AG10803 (cell line): Measurements from ENCODE around the gene MAEA.

Experiments
- DNase-seq: peaks from one replicate; pipeline ENCODE4 v3.0.0; 2010; ENCODE audit warnings: low read depth
- H3K4me3 ChIP-seq: 2 replicates; pipeline ENCODE4 v1.5.1; 2011; ENCODE audit warnings: mild to moderate bottlenecking, low read length, control low read depth
- CTCF ChIP-seq: conservative IDR thresholded peaks from 2 replicates; pipeline ENCODE4 v1.5.1; 2011; ENCODE audit warnings: mild to moderate bottlenecking, low read length, control low read depth, inconsistent platforms

The MAEA gene

GRCh38 chr4:1353186-1354055 lies 63.7 kb downstream of the MAEA start:
- TF ChIP-seq CTCF = no peak
- no peak overlapping the region for H3K4me3 ChIP-seq
- no peak for DNase-seq

GRCh38 chr4:1354136-1354982 lies 64.7 kb downstream of the MAEA start:
- H3K4me3 ChIP-seq = no peak overlapping the region
- no peak for TF ChIP-seq CTCF
- DNase-seq = no peak

- DNase-seq = no peak
- TF ChIP-seq CTCF = no peak
These were observed 65.2 kb downstream of the MAEA start for GRCh38 chr4:1354983-1355275.

GRCh38 chr4:1355378-1355777 lies 65.7 kb downstream of the MAEA start:
- TF ChIP-seq CTCF = no peak
- no peak overlapping the region for H3K4me3 ChIP-seq
- no peak for DNase-seq

More at GRCh38 chr4:1354983-1355275, 65.2 kb downstream of the MAEA start:
- H3K4me3 ChIP-seq = no peak overlapping the region

- no peak overlapping the region for H3K4me3 ChIP-seq
- peak; percentile 55 for DNase-seq
- TF ChIP-seq CTCF = peak; percentile 84
These were observed 66.7 kb downstream of the MAEA start for GRCh38 chr4:1356181-1356998.

- no peak overlapping the region for H3K4me3 ChIP-seq
- TF ChIP-seq CTCF = no peak
- no peak for DNase-seq
These were observed 67.9 kb downstream of the MAEA start for GRCh38 chr4:1357356-1358248.
